Stimulated activated CD8-positive, alpha-beta memory T cell treated with anti-CD3 and anti-CD28 coated beads, Interleukin-15, amount 100 ng/mL, for 24 hours (primary cell): ENCODE data around the gene IL19.
A peak's percentile ranks its signal among the peaks of the same experiment; 100 is the strongest.
"Not testable (repeated sequence)": the region's sequence is repeated elsewhere in the genome, so short reads cannot be mapped to it uniquely, and the experiment has no call there.

Experiments used
- DNase-seq: peaks from one replicate; pipeline ENCODE4 v3.0.0-alpha.2; 2020; ENCODE audit warnings: low read depth

The IL19 gene

DNA sequence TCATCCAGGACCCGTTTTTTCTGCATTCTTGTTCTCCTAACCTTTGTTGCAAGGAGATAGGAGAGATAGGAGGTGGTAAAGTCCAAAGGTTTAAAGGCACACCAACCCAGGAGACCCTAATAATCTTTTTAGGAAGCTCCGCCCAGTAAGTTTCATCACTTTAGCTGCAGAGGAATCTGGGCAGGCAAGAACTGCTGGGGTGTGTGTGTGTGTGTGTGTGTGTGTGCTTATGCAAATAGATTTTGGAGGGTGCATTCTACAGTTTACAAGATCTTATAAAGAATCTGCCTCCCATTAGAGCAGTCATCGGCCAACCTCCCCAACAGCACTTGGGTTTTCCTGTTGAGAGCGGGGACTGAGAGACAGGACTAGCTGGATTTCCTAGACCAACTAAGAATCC lies 5.7 kb downstream of the IL19 start:
- no peak for DNase-seq

GRCh38 chr1:206778031-206778430 lies 7.5 kb downstream of the IL19 start:
- DNase-seq = no peak

DNA sequence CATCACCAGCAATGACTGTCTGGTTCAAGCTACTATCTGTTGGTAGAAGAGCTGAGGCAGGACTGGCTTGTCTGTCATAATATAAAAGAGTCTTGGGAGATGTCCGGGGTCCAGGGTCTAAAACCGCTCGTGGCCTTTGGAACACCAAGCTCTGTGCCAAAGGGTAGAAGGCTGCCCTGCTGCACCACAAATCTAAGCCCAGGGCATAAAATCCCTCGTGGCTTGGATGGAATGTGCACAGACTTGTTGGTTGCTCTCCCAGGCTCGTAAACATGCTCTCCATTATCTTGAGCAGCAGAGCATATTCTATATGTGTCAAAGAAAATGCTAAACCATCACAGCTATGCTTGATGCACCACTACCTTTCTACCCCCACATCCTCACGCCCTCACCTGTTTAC lies 8.3 kb downstream of the IL19 start:
- DNase-seq = not testable (repeated sequence)

DNA sequence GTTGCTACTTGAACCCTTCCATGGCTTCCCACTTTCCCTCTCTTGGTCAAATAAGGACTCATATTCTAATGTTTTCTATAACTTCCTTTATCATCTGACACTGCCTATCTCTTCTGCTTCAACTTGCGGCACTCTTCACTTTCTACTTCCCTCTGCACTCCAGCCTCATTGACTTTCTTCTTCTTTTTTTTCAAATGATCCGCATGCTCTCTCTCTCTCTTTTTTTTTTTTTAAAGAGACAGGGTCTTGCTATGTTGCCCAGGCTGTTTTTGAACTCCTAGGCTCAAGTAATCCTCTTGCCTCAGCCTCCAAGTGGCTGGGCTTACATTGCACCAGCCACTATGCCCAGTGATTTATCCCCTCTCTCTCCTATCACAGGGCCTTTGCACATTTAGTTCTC lies 9.1 kb downstream of the IL19 start:
- DNase-seq = no peak

- no peak for DNase-seq
These were observed 11.9 kb downstream of the IL19 start for GRCh38 chr1:206782448-206782847.

GRCh38 chr1:206783506-206783905 lies 12.9 kb downstream of the IL19 start:
- no peak for DNase-seq

- DNase-seq = peak; percentile 42
These were observed 13.9 kb downstream of the IL19 start for GRCh38 chr1:206784471-206784903.

- DNase-seq = no peak
These were observed 14.7 kb downstream of the IL19 start for GRCh38 chr1:206785182-206785765.

- no peak for DNase-seq
These were observed 15.8 kb downstream of the IL19 start for GRCh38 chr1:206786212-206786886.

DNA sequence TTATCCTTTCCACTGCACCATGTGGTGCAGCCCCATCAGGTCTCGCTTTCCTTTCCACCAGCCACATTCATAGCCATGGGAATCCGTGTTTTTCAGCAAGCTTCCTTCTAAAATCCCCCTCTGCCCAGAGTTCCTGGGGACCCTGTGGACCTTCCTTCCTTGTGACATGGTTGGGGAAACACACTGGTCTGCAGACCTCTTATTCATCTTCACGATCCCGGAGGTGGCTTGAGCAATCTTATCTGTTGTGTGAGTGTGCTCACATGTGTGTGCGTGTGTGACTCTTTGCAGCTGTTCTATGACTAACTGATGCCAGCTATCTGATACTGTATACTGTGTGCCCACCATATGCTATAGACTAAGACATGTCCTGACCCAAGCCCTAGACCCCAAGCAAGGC lies 17.3 kb downstream of the IL19 start:
- no peak for DNase-seq

GRCh38 chr1:206788487-206789050 lies 18.0 kb downstream of the IL19 start:
- DNase-seq = no peak

DNA sequence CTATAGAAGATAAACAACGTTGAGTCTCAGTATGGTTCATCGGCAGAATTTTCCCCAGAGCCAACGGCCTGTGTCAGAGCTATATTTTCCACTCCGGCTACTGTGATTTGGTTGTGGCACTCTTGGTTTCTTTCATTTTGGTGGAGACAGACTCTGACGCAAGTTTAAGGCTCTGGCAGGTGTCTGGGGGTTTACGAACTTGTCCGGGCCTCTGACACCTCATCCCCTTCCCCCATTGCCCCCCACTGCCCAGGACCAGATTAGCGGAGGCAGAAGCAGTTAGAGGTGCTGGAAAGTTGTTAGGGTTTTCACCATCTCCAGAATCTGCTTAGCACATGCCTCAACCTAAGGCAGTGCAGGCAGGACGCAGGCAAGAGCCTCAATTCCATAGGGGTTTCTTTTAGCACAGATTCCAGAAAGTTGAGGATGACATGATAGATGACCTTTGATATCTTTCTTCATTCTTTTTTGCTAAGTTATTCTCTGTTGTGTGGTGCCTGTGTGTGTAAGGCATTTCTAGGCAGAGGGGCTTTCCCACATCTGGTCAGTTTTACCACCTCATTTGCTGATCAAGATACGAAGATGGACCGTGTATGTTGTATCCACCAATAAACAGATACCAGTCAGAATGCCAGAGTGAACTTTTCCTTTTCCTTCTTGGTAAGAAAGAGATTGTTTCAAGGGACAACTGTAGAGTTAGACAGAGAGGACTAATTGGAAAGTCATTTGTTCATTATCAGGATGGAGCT lies 20.1 kb downstream of the IL19 start:
- no peak for DNase-seq

GRCh38 chr1:206792939-206793607 lies 22.5 kb downstream of the IL19 start:
- DNase-seq = no peak

DNA sequence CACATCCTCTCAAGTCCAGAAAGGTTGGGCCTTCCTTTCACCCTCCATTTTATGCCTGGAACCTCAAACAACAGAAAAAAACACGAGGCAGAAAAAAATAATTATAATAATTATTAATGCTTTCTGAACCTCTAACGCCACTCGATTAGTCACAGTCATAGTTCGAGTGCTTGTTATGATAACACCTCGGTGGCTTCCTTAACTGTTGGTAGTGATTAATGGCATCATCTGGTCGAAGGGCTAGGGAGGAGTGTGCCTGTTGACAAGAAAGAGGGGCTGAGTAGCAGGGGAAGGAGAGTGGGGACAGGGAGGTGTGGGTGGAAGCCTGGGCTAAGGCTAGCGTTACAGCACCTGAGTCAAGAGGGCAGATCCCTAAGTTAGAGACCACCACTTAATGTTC lies 23.0 kb downstream of the IL19 start:
- no peak for DNase-seq

- no peak for DNase-seq
These were observed 23.8 kb downstream of the IL19 start for GRCh38 chr1:206794294-206794908.

- DNase-seq = no peak
These were observed 25.5 kb downstream of the IL19 start for GRCh38 chr1:206796116-206796515.

- no peak for DNase-seq
These were observed 26.4 kb downstream of the IL19 start for GRCh38 chr1:206796981-206797402.

DNA sequence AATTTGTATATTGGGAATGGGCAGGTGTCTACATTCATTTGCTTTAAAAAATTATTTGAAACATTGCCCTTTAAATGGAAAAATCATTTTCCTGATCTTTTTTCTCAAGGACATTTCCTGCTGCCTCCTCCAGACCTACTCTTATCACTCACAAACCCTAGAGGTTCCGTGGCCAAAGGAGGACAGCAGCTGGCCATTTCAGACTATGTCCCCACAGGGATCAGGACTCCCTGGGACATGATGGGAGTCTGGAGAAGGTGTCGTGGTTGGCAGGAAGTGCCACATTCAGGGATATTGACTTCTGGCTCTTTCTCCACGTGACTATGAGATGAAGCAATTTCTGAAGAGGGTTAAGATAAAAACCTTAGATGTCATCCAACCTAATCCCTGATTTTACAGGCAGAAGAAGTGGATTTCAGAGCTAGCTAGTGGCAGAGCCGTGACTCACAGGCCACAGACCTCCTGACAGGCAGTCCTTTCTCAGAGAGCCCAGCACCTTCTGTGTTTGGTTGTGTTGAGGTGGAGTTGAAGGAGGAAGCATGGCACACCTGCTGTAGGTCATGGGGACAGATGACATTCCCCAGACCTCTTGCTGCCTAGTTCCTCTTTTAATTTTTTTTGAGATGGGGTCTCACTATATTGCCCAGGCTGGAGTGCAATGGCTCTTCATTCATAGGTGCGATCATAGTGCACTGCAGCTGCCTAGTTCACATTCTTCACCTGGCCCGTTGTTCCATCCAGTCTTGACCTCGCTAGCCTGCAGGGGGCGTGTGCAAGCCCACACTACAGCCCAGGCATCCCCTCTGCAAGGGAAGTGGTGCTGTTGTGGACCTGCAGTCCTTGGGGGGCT lies 27.2 kb downstream of the IL19 start:
- DNase-seq = no peak

GRCh38 chr1:206798384-206798996 lies 27.9 kb downstream of the IL19 start:
- no peak for DNase-seq

DNA sequence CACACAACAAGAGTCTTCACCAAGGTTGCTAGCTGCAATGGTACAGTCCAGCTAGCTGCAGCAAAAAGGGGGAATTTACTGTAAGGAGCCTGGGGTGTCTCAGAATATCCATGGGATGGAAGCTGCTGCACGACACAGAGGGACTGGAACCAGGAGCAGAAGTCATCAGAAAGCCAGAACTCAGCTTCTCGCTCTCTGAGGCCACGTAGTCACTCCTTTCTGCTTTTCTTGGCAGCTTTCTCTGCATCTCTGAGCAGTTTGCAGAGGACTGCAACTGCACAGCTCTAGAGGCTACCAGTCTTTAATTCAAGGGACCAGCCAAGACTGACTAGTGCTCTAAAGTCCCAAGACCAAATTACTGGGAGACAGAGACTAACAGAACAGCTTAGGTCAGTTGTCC lies 28.7 kb downstream of the IL19 start:
- no peak for DNase-seq

DNA sequence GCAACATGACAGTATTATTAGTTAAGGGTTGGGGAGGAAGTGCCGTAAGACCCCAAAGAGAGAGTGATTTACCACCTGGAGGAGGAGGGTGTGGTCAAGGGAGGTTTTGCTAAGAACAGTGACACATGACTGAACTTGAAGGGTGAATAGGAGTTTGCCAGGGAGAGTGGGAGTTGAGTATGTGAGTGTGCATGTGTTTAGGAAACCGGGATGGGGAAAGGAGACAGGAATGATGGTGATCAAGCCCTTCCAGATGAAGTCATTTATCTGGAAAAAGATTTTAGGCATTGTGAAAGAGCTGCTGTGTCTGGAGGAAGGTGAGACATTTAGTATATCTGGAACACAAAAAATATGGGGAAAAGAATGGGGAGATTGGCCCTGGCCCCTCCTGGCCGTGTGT lies 29.8 kb downstream of the IL19 start:
- DNase-seq = no peak
